AG04449 (cell line): Measurements from ENCODE around the gene FRAS1.

Experiments used
- CTCF ChIA-PET: fragments of 350-600 bp; formaldehyde crosslinking; extraction: SDS; loops from one replicate; lab custom pipeline; 2021; ENCODE audit warnings: antibody characterized with exemption; lab: Yijun Ruan, JAX
- POLR2A ChIA-PET: fragments of 400-600, 350-600 bp; formaldehyde crosslinking; extraction: SDS; loops from one replicate; lab custom pipeline; 2020; ENCODE audit warnings: antibody characterized with exemption, inconsistent platforms; lab: Yijun Ruan, JAX
- DNase-seq: peaks from one replicate; pipeline ENCODE4 v3.0.0-alpha.2; 2010; ENCODE audit warnings: low read depth, low spot score
- H3K4me3 ChIP-seq: 2 replicates; pipeline ENCODE4 v1.5.1; 2011; ENCODE audit warnings: low read depth, mild to moderate bottlenecking, control low read depth, low read length
- CTCF ChIP-seq: IDR thresholded peaks from one replicate; pipeline ENCODE4 v1.5.1; 2011; ENCODE audit warnings: mild to moderate bottlenecking, moderate library complexity, low read length, control low read depth, inconsistent platforms; ENCODE audit not compliant: insufficient read depth; ENCODE audit errors: missing control alignments

Gene FRAS1

GRCh38 chr4:78308517-78308916 lies 251.4 kb downstream of the FRAS1 start:
- TF ChIP-seq CTCF: no peak
- ChIA-PET CTCF (no interaction called here), POLR2A (no interaction called here)
- no peak for DNase-seq
- no peak overlapping the region for H3K4me3 ChIP-seq

GRCh38 chr4:78309352-78309751 lies 252.2 kb downstream of the FRAS1 start:
- POLR2A ChIA-PET: no interaction called here
- TF ChIP-seq CTCF: no peak
- DNase-seq: no peak
- CTCF ChIA-PET: no interaction called here
- H3K4me3 ChIP-seq: no peak overlapping the region

DNA sequence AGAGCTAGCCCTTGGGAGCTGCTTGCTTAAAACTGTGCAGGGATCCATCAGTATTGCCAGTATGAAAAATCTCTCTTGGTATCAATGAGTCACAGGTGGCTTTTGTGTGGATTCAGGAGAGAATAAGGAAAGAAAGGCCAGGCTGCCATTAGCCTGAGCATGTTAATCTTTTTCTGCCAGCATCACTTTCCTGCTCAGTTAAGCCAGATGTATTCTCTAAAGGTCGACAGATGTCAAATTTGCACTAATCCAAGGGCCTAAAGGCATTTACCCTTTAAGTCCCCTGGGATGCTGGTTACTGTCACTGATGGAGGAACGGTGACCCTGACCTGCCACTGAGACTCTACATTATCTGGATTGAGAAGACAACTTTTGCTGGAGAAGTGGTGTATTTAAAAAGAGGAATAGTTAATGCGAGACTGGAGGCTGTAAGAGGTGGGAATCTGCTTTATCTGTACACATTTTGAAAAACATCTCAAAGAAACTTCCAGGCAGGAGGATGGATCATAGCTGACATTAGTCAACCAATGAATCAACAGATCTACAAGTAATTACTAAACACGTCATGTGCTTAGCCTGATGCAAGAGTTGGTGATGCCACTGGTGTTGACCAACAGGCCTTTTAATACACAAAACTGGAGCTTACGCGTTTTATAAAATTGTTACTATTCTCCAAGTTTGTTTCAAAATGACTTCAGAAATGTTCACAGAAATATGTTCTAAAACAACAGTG lies 253.1 kb downstream of the FRAS1 start:
- H3K4me3 ChIP-seq: no peak overlapping the region
- ChIA-PET CTCF (no interaction called here), POLR2A (no interaction called here)
- DNase-seq: no peak
- TF ChIP-seq CTCF: no peak

DNA sequence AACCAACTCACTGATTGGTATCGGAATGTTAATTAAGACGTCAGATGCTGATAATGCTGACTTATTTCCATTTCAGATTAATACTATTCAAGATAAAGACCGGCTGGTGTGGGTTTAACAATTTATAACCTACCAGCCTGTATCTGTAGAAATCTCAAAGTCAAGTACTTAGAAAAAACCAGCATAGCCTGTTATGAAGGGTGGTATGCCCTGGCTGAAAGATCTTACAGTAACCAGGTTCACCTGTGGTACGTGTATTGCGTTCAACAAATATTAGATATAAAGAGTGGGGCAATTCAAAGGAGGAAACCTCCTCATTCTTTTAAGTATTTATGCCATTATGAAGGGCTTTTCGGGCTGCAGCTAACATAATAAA lies 253.6 kb downstream of the FRAS1 start:
- TF ChIP-seq CTCF: no peak
- CTCF ChIA-PET: no interaction called here
- DNase-seq: no peak
- no peak overlapping the region for H3K4me3 ChIP-seq
- POLR2A ChIA-PET: no interaction called here

GRCh38 chr4:78311306-78311705 lies 254.2 kb downstream of the FRAS1 start:
- ChIA-PET POLR2A (no interaction called here), CTCF (no interaction called here)
- no peak for TF ChIP-seq CTCF

DNA sequence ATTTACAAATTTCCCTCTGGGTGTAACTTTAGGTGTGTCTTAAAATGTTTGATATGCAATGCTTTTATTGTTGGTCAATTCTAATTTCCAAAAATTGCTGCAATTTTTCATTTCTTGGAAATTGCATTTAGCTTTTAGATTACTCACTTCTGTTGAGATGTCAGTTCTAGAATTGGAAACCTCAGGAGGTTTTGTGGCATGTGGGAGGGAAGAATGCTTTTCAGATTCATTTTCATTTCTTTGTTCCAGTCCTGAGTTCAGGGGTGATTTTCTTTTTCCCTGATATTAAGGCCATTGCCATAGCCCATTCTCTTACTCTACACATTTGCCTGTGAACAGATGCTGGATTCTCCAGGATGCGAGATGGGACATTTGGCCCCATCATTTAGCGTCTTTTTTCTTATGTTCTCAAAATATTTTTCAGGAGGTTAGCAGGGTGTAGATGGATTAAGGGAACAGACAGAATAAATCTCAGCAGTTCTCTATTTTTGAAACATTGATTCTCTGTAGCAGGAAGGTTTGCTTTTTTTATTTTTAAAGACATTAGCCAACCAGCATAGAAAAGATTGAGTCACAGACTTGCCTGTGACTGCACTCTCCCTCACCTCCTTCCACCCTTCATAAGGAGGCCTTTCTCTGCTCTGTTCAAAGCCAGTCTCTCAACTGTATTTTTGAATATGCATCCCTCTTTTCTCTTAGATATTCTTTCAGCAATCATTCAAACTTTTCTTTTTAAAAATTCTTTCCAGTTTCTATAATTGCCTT lies 256.0 kb downstream of the FRAS1 start:
- ChIA-PET POLR2A (no interaction called here), CTCF (no interaction called here)
- no peak for DNase-seq
- H3K4me3 ChIP-seq: no peak overlapping the region
- TF ChIP-seq CTCF: no peak

More at GRCh38 chr4:78311306-78311705, 254.2 kb downstream of the FRAS1 start:
- no peak for DNase-seq
- H3K4me3 ChIP-seq: no peak overlapping the region
